ENCODE measurements around the gene ITGAX.
"Not testable (repeated sequence)": the region's sequence is repeated elsewhere in the genome, so short reads cannot be mapped to it uniquely, and the experiment has no call there.

The ITGAX gene

DNA sequence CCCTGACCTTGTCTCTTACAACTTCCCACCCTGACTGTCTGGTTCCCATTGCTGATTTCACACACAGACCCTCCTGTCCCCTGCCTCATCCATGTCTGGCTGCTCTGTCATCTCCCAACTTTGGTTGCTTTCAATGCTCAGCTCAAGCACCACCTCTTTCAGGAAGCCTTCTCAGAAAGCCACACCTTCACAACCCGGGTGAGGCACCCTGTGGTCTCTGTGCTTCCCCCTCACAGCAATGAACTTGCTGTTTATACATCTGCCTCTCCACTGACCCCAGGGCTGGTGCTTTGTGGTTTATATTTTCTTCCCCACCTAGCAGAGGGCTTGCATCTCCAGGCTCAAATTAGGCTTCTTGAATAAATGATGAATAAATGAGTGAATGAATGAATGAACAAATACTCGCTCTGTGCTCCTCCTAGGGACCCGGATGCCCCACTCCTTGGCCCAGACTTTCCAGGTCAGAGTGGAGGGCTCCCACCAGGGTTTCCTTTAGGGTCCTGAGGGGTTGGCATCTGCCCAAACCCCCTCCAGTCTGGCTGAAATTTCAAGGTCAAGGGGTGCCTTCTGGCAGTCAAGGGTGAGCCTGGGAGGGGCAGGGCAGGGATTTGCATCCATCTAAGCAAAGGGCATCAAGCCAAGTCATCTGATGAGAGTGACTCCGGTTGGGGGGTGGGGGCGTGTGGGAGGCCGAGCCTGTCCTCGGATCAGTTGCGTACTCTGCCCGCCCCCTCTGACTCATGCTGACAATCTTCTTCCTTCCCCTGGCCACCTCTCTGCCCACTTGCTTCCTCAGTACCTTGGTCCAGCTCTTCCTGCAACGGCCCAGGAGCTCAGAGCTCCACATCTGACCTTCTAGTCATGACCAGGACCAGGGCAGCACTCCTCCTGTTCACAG, at the start of gene ITGAX:
TSS of gene ITGAX (plus strand) at position 783 of the 898 bp plus-strand sequence. CDS start at position 862, 79 bp downstream.
- DNase-seq, result no peak

DNA sequence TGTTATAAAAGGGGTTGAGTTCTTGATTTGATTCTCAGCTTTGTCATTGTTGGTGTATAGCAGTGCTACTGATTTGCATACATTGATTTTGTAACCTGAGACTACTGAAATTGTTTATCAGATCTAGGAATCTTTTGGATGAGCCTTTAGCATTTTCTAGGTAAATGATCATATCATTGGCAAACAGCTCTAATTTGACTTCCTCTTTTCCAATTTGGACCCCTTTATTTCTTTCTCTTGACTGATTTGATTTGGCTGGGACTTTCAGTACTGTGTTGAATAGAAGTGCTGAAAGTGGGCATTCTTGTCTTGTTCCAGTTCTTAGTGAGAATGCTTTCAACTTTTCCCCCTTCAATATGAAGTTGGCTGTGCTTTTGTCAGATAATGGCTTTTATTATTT, 49.8 kb upstream of the ITGAX start:
- DNase-seq, result no peak

DNA sequence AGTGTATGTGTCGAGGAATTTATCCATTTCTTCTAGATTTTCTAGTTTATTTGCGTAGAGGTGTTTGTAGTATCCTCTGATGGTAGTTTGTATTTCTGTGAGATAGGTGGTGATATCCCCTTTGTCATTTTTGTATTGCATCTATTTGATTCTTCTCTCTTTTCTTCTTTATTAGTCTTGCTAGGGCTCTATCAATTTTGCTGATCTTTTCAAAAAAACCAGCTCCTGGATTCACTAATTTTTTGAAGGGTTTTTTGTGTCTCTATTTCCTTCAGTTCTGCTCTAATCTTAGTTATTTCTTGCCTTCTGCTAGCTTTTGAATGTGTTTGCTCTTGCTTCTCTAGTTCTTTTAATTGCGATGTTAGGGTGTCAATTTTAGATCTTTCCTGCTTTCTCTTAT, 46.6 kb upstream of the ITGAX start:
- DNase-seq, result not testable (repeated sequence)

DNA sequence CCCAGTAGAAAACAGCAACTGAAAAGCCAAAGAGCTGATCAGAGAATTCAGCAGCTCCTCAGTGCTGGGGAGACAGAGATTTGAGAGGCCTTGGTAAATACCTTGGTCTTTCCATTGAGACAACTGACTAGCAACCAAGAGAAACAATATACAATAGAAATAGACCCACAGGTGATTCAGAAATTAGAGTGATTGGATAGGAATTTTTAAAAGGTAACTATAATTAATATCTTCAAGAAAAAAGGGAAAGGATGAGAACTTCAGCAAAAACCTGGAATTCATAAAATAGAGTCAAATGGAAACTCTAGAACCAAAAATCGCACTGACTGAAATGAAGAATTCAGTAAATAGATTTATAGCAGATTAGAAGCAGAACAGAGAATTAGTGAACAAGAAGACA, 32.5 kb upstream of the ITGAX start:
- no peak for DNase-seq

DNA sequence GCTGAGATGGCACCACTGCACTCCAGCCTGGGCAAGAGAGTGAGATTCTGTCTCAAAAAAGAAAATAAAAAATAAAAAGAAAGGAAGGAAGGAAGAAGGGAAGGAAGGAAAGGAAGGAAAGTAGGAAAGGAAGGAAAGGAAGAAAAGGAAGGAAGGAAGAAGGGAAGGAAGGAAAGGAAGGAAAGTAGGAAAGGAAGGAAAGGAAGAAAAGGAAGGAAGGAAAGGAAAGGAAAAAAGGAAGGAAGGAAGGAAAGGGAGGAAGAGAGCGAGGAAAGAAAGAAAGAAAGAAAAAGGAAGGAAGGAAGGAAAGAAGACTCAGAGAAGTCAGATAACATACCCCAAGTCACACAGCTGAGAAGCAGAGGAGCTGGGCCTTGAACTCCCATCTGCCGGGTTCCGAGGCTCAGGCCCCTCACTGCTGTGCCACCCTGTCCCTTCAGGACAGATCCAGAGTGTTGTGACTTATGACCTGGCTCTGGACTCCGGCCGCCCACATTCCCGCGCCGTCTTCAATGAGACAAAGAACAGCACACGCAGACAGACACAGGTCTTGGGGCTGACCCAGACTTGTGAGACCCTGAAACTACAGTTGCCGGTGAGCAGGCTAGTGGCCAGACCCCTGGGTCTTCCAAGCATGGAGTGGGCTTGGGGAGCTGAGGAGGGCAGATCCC, 30.9 kb upstream of the ITGAX start:
- no peak for DNase-seq

DNA sequence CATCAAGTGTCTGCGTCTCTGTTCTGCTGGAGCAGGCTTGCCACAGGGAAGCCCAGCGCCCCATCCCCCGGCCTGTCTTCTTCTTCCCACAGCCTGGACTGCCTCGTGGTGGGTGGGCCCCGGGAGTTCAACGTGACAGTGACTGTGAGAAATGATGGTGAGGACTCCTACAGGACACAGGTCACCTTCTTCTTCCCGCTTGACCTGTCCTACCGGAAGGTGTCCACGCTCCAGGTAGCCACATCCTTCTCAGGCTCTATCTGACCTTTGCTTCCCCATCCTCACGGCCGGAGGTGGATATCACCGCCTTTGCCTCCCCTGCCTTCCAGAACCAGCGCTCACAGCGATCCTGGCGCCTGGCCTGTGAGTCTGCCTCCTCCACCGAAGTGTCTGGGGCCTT, 29.8 kb upstream of the ITGAX start:
- no peak for DNase-seq

DNA sequence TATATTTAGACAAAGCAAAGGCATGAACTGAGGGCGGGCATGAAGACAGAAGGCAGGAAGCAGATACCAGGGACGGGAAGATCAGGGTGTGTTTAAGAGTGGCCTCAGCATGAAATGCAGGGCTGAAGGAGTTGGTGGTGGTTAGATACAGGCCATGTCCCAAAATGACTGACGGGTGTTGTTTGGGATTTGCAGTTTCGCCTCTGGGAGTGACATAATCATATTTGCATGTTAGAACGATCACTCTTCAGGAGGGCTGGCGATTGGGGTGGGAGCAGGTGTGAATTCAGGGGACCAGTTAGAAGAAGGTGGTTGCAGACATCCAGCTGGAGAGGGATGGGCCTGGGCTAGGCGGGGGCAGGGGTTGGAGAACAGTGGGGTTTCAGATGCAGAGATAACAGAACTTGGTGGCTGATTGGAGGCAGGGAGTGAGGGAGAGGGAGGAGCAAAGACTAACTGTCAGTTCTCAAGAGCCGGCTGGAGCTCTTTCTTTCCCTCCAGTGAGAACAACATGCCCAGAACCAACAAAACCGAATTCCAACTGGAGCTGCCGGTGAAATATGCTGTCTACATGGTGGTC, 27.2 kb upstream of the ITGAX start:
- no peak for DNase-seq

DNA sequence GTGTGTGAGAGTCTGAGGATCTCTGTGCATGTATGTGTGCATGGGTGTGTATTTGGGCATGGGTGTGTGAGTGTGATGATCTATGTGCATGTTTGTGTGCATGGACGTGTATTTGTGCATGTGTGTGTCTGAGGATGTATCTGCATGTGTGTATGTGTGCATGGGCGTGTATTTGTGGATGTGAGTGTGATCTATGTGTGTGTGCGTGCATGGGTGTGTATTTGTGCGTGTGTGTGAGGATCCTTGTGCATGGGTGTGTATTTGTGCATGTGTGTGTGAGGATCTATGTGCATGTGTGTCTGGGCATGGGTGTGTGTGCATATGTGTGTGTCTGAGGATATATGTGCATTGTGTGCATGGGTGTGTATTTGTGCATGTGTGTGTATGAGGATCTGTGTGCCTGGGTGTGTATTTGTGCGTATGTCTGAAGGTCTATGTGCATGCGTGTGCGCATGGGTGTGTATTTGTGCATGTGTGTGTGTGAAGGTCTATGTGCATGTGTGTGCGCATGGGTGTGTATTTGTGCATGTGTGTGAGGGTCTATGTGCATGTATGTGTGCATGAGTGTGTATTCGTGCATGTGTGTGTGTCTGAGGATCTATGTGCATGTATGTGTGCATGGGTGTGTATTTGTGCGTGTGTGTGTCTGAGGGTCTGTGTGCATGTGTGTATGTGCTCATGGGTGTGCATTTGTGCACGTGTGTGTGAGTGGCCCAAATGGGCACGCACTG, 26.5 kb upstream of the ITGAX start:
- DNase-seq, result no peak

DNA sequence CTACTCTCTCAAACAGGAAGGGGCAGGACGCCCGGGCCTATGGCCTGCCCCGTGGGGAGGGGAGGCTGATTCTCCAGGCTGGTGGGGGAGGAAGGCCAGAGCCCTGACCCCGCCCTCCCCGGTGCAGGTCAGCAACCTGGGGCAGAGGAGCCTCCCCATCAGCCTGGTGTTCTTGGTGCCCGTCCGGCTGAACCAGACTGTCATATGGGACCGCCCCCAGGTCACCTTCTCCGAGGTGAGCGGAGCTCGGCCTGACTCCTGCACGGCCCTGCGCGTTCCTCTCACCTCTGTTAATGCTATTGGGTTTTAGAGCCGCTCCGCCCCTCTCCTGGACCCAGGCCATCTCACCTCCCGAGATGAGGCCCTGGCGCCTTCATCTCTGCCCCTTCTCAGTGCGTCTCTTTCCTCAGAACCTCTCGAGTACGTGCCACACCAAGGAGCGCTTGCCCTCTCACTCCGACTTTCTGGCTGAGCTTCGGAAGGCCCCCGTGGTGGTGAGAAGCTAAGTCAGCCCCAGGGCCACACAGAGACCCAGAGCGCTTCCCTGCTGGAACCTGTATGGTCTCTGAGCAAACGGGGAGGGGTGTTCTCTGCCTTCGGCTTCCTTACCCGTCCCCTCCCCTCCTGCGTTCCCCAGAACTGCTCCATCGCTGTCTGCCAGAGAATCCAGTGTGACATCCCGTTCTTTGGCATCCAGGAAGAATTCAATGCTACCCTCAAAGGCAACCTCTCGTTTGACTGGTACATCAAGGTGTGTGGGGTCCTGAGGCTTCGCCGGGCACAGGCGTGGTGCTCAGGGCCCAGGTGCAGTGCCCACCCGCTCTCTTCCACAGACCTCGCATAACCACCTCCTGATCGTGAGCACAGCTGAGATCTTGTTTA, 25.1 kb upstream of the ITGAX start:
- DNase-seq, result no peak

DNA sequence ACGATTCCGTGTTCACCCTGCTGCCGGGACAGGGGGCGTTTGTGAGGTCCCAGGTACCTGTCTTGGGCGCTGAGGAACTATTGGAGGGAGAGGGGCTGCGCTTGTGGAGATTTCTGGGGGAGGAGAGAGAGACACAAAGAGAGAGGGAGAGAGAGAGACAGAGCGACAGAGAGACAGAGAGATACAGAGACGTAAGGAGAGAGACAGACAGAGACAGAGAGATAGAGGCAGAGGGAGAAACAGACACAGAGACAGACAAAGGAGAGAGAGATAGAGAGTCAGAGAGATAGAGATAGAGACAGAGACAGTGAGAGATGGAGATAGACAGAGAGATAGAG, 24.5 kb upstream of the ITGAX start:
- no peak for DNase-seq

DNA sequence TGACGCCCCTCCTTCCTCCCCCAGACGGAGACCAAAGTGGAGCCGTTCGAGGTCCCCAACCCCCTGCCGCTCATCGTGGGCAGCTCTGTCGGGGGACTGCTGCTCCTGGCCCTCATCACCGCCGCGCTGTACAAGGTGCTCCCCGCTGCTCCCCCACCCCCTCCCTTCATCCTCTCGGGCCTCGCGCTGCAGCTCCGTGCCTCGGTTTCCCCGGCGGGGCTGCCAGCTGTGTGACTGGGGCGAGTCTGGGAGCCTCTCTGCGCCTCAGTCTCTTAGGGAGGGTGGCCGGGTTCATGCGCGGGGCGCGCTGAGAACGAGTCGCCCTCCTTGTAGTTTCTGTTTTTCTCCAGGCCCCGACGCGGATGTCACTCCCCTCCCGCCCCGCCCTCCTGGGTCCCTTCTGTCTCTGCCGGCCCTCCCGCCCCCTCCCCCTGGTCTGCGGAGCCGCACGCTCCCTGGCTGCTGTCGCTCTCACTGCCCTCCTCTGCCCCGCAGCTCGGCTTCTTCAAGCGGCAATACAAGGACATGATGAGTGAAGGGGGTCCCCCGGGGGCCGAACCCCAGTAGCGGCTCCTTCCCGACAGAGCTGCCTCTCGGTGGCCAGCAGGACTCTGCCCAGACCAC, 23.7 kb upstream of the ITGAX start:
- DNase-seq, result no peak

DNA sequence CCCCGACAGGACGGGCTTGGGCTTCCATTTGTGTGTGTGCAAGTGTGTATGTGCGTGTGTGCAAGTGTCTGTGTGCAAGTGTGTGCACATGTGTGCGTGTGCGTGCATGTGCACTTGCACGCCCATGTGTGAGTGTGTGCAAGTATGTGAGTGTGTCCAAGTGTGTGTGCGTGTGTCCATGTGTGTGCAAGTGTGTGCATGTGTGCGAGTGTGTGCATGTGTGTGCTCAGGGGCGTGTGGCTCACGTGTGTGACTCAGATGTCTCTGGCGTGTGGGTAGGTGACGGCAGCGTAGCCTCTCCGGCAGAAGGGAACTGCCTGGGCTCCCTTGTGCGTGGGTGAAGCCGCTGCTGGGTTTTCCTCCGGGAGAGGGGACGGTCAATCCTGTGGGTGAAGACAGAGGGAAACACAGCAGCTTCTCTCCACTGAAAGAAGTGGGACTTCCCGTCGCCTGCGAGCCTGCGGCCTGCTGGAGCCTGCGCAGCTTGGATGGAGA, 23.1 kb upstream of the ITGAX start:
- DNase-seq, result no peak

DNA sequence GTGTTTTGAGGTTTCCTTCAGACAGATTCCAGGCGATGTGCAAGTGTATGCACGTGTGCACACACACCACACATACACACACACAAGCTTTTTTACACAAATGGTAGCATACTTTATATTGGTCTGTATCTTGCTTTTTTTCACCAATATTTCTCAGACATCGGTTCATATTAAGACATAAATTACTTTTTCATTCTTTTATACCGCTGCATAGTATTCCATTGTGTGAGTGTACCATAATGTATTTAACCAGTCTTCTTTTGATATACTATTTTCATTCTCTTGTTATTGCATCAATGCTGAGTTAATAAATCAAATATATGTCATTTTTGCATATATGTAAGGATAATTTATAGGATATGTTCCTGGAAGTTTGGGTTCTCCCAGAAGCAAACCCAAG, 22.4 kb upstream of the ITGAX start:
- DNase-seq, result no peak

DNA sequence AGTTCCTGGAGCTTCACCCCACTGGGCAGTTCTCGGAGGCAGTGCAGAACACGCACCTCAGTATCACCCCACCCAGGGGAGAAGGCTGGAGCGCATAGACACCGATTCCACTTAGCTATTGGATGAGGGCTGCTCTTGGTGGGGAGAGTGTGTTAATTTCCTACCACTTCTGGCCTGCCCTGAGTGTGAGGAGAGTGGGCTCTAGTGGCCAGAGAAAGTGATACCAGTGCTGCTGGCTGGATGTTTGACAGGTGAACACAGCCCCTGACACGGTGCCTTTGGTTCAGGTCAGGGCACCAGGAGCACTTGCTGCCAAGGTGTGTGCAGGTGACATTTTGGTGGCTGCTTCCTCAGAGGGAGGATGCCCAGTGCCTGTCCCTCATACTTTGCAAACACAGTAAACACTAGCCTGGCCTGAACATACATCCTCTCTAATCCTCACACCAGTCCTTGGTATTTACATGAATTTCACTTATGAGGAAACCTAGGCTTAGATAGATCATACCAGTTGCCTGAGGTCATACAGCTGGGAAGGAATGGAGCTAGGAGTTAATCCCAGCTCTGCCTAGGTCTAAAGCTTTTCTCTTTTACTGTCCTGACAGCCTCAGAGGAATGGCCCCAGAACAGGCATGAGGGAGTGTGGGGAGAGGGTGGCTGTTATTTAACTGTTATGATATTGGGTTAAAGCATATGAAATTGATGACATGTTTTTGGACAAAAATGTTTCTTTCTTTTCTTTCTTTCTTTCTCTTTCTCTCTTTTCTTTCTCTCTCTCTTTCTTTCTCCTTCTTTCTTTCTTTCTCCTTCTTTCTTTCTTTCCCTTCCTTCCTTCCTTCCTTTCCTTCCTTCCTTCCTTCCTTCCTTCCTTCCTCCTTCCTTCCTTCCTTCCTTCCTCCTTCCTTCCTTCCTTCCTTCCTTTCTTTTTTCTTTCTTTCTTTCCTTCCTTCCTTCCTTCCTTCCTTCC, 21.0 kb upstream of the ITGAX start:
- peak in 1 of 2 experiments; percentile 31 for DNase-seq

DNA sequence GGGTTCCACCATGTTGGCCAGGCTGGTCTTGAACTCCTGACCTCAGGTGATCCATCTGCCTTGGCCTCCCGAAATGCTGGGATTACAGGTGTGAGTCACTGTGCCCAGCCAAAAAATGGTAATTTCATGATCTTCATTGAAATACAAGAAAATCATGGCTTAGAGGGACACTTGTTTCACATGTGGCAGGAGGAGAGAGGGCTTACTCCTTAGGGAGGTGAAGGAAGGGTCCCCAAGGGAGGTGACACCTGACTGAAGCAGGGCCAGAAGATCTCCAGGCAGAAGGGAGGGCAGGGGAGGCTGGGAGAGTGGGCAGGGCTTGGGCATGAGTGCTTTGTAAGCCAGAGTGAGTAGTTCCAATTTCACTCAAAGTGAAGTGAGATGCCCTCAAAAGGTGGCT, 20.0 kb upstream of the ITGAX start:
- no peak for DNase-seq

DNA sequence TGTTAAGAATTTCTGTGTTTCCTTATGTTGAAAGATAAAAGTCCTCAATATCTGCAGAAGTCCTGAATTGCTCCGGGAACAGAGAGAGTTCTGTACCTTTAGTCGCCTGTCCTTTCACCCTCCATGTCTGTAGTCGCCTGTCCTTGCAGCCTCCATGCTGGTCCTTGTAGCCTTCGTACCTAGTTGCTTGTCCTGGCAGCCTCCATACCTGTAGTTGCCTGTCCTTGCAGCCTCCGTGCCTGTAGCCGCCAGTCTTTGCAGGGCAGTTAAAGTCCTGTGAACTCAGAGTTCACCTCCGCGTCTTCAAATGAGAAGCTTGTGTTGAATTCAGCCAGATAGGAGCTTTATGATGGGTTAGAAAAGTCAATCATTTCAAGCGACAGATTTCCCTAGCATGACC, 19.5 kb upstream of the ITGAX start:
- no peak for DNase-seq

DNA sequence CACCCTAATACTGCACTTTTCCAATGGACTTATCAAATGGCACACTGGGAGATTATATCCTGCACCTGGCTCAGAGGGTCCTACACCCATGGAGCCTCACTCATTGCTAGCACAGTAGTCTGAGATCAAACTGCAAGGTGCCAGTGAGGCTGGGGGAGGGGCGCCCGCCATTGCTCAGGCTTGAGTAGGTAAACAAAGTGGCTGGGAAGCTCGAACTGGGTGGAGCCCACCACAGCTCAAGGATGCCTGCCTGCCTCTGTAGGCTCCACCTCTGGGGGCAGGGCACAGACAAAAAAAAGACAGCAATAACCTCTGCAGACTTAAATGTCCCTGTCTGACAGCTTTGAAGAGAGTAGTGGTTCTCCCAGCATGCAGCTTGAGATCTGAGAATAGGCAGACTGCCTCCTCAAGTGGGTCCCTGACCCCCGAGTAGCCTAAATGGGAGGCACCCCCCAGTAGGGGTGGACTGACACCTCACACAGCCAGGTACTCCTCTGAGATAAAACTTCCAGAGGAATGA, 16.8 kb upstream of the ITGAX start:
- not testable (repeated sequence) for DNase-seq

DNA sequence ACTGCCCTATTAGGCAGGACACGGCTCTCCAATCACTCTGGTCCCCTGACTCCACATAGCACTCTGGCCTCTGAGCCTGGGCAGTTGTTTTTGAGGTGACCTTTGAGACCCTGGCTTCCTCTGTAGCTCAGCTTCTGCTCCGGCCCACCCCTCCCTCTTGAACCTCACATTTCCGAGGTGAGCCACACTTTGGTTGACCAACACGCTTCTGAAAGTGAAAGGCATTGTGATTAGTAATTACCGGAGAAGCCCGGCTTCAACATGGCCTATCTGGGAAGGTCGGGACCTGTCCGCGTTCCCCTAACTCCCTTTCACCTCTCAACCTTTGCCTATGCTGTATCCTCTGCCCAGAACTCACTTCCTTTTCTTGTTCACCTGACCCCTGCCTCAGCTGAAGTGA, 10.3 kb upstream of the ITGAX start:
- DNase-seq, result no peak

DNA sequence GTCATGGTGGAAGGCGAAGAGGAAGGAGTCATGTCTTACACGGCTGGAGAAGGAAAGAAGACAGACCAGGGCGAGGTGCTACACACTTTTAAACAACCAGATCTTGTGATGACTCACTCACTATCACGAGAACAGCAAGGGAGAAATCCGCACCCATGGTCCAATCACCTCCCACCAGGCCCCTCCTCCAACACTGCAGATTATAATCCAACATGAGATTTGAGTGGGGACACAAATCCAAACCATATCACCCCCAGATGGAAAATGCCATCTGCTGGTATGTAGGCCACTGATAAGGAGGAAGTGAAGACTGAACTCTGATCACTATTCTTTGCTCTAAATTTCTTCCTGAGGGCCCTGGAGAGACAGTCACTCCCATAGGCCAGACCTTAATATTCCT, 7.5 kb upstream of the ITGAX start:
- DNase-seq, result no peak

DNA sequence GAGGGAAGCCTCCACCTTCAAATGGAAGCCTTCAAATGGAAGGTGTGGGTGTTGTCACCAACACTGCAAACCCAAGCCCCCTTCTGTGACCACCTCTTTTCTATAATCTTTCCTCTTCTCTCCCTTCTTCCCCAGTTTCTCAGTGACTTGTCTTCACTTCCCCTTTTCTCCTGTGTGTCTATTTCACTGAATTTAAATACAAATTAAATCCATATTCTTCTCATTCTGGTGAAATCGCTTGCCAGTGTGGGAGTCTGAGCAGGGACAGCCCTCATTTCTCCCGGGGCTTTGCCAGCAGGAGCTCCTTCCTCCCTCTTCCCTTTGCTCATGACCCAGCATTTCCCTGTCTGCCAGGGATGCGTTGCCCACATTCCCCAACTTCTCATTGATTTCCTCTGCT, 6.4 kb upstream of the ITGAX start:
- no peak for DNase-seq
